Measurements from ENCODE around the gene ABTB2.

DNA sequence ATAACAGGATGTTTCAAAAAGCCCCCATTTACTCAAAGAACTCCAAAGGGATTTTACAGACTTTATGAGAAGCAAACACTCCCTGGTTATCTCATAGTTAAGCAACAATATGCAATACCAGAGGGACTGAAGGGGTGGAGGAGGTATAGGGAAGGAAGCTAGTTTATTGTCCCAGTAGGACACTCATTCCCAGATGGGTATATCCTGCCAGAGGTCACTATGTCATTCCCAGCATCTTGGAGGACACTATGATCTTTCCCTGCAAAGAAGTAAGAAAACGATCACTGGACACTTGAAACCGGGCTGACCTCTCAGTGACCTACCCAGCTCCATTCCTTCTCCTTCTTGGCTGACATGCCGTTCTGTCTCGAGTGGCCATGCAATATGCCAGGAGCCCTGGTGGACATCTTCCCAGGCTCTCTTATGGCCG lies 137.9 kb downstream of the ABTB2 start:
- TF ChIP-seq CREB1 (CRISPR knock-in tag; IDR thresholded peaks at IDR 0.05; ENCODE audit: low read depth) (no peak), POLR2AphosphoS5 (IDR thresholded peaks at IDR 0.05; ENCODE audit: low read depth) (no peak), EZH2 (IDR thresholded peaks at IDR 0.05; ENCODE audit: low read depth, unreplicated experiment) (no peak), JUNB (IDR thresholded peaks at IDR 0.05; ENCODE audit: unreplicated experiment) (no peak)
- TF ChIP-seq, protein P1, sequence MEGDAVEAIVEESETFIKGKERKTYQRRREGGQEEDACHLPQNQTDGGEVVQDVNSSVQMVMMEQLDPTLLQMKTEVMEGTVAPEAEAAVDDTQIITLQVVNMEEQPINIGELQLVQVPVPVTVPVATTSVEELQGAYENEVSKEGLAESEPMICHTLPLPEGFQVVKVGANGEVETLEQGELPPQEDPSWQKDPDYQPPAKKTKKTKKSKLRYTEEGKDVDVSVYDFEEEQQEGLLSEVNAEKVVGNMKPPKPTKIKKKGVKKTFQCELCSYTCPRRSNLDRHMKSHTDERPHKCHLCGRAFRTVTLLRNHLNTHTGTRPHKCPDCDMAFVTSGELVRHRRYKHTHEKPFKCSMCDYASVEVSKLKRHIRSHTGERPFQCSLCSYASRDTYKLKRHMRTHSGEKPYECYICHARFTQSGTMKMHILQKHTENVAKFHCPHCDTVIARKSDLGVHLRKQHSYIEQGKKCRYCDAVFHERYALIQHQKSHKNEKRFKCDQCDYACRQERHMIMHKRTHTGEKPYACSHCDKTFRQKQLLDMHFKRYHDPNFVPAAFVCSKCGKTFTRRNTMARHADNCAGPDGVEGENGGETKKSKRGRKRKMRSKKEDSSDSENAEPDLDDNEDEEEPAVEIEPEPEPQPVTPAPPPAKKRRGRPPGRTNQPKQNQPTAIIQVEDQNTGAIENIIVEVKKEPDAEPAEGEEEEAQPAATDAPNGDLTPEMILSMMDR (conservative IDR thresholded peaks at IDR 0.05; ENCODE audit: low read depth in 2 of 2), result no peak
- TF ChIP-seq, protein P2, sequence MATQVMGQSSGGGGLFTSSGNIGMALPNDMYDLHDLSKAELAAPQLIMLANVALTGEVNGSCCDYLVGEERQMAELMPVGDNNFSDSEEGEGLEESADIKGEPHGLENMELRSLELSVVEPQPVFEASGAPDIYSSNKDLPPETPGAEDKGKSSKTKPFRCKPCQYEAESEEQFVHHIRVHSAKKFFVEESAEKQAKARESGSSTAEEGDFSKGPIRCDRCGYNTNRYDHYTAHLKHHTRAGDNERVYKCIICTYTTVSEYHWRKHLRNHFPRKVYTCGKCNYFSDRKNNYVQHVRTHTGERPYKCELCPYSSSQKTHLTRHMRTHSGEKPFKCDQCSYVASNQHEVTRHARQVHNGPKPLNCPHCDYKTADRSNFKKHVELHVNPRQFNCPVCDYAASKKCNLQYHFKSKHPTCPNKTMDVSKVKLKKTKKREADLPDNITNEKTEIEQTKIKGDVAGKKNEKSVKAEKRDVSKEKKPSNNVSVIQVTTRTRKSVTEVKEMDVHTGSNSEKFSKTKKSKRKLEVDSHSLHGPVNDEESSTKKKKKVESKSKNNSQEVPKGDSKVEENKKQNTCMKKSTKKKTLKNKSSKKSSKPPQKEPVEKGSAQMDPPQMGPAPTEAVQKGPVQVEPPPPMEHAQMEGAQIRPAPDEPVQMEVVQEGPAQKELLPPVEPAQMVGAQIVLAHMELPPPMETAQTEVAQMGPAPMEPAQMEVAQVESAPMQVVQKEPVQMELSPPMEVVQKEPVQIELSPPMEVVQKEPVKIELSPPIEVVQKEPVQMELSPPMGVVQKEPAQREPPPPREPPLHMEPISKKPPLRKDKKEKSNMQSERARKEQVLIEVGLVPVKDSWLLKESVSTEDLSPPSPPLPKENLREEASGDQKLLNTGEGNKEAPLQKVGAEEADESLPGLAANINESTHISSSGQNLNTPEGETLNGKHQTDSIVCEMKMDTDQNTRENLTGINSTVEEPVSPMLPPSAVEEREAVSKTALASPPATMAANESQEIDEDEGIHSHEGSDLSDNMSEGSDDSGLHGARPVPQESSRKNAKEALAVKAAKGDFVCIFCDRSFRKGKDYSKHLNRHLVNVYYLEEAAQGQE (IDR thresholded peaks at IDR 0.05; ENCODE audit: unreplicated experiment), result no peak
- TF ChIP-seq, protein P3, sequence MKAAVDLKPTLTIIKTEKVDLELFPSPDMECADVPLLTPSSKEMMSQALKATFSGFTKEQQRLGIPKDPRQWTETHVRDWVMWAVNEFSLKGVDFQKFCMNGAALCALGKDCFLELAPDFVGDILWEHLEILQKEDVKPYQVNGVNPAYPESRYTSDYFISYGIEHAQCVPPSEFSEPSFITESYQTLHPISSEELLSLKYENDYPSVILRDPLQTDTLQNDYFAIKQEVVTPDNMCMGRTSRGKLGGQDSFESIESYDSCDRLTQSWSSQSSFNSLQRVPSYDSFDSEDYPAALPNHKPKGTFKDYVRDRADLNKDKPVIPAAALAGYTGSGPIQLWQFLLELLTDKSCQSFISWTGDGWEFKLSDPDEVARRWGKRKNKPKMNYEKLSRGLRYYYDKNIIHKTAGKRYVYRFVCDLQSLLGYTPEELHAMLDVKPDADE (IDR thresholded peaks at IDR 0.05), result no peak

Measured in GM23338 (cell line).